Peyer's patch (tissue), 4 donors: Measurements from ENCODE around the gene AP1B1. TPM values are rescaled to one million over a fixed set of nuclear protein-coding genes. Genes with fewer than 3 reads are reported as not detected.

Experiments
- DNase-seq, 3 donors: peaks; one replicate each; pipeline ENCODE4 v3.0.0-alpha.2; 2017 to 2019
- H3K27ac ChIP-seq, 4 donors: fragments of 200-600 bp; sonication (generic); one replicate each; pipeline ENCODE4 v1.5.1; 2016 to 2019
- H3K27me3 ChIP-seq, 2 donors: fragments of 200-600 bp; sonication (generic); one replicate each; pipeline ENCODE4 v1.5.1; 2019
- H3K36me3 ChIP-seq, 3 donors: fragments of 200-600 bp; sonication (generic); one replicate each; pipeline ENCODE4 v1.5.1; 2016 to 2019
- H3K4me1 ChIP-seq, 4 donors: fragments of 200-600 bp; sonication (generic); one replicate each; pipeline ENCODE4 v1.5.1; 2016 to 2019
- H3K4me3 ChIP-seq, 4 donors: fragments of 200-600 bp; sonication (generic); 1 replicate in 3 of 4; 2 replicates in 1 of 4; pipeline ENCODE4 v1.5.1; 2016 to 2019; ENCODE audit warnings: mild to moderate bottlenecking in 1 of 4
- H3K9me3 ChIP-seq, 4 donors: fragments of 200-600 bp; sonication (generic); one replicate each; pipeline ENCODE4 v1.5.1; 2016 to 2019; ENCODE audit warnings: mild to moderate bottlenecking in 1 of 4
- CTCF ChIP-seq, 6 experiments: fragments of 450-650 bp in 4 of 6; fragments of 200-600 bp in 2 of 6; sonication (generic) in 1 of 6; IDR thresholded peaks; one replicate each; pipeline ENCODE4 v1.5.1; 2017 to 2019; ENCODE audit warnings: antibody characterized with exemption in 6 of 6, mild to moderate bottlenecking in 3 of 6, moderate library complexity in 1 of 6
- POLR2A ChIP-seq, 2 donors: fragments of 450-650 bp; IDR thresholded peaks; one replicate each; pipeline ENCODE4 v1.5.1; 2017; ENCODE audit warnings: antibody characterized with exemption in 2 of 2, mild to moderate bottlenecking in 2 of 2, moderate library complexity in 2 of 2
- total RNA-seq, 4 donors: library from RNA; depleted of rRNA; stranded (reverse); fragments of >200 nt; gene quantifications; one replicate each; pipeline ENCODE4 v1.1.0, GENCODE V29; 2016

The AP1B1 gene
- total RNA-seq, 4 donors from 2014 or later, result 109 to 135 (median 124) TPM

DNA sequence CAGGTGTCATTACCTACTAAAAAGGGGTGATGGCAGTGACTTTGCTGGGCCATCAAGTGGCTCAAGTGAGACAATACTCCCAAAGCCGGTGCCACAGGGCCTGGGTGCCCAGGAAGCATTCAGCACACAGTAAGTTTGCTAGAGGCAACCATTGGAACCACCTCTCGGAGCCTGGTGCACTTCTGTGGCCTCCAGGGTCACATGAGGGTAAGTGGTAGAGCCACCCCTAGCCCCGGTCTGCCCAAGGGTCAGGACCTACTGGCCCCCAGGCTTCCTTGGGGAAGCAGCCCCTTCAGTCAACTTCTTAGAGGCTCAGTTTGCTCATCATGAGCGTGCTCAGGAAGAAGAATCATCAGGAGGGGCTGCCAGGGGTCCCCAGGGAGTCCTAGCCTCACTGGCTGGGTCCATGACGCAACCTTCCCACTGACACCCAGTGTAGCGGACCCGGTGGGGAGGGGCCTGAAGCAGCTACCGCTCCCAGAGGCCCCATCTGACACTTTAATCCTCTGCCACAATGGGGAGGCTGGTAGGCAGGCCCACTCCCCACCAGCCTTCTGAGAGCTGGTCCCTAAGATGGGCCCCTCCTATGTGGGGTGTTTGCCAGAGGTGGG, 55.4 kb downstream of the AP1B1 start:
- no peak for DNase-seq
- H3K4me1 ChIP-seq, result no peaks in the 10 kb centered on the region
- H3K36me3 ChIP-seq, result peaks cover 0 to 93% (median 0%) of the 10 kb centered on the region in 3 donors
- H3K27ac ChIP-seq, result no peak overlapping the region
- H3K27me3 ChIP-seq, result no peaks in the 10 kb centered on the region
- H3K4me3 ChIP-seq, result no peak overlapping the region
- TF ChIP-seq CTCF (IDR thresholded peaks at IDR 0.05), result no peak
- no peak for TF ChIP-seq POLR2A (IDR thresholded peaks at IDR 0.05)
- no peaks in the 10 kb centered on the region for H3K9me3 ChIP-seq

DNA sequence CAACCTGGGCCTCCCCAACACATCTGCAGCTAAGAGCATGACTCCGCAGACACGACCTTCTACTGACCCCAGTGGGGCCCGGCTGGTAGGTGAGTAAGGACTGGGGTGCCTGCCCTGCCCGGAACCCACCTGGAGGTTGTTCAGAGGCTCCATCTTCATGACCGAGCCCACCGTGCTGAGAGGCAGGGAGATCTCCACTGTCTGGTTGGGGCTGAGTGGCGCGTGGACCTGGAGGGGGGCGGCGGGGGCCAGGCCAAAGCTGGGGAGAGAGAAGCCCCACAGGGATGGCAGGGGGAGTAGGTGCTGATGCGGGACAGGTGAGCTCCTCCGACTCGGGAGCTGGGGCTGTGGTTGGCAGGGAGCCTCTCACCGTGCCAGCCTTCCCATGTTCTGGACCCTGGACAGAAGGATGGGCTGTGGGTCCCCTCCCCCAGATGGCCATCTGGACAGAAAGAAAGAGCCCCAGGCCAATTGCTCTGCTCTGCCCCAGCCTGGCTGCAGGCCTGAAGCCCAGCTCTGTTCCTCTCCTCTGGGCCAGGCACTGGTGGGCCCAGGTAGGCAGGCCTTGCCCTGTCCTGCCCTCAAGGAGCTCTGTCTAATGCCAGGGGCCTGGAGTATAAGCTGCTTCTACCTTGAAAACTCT, 56.6 kb downstream of the AP1B1 start:
- Histone ChIP-seq H3K27me3 (no peaks in the 10 kb centered on the region), H3K4me3 (no peak overlapping the region), H3K27ac (no peak overlapping the region), H3K4me1 (no peaks in the 10 kb centered on the region), H3K9me3 (no peaks in the 10 kb centered on the region), H3K36me3 (peaks cover 0 to 93% (median 0%) of the 10 kb centered on the region in 3 donors)
- TF ChIP-seq CTCF (IDR thresholded peaks at IDR 0.05) (no peak), POLR2A (IDR thresholded peaks at IDR 0.05) (no peak)
- no peak for DNase-seq

- Histone ChIP-seq H3K27ac (no peak overlapping the region), H3K4me1 (no peaks in the 10 kb centered on the region), H3K4me3 (no peak overlapping the region), H3K36me3 (peaks cover 0 to 93% (median 0%) of the 10 kb centered on the region in 3 donors), H3K27me3 (no peaks in the 10 kb centered on the region), H3K9me3 (no peaks in the 10 kb centered on the region)
- DNase-seq, result no peak
- TF ChIP-seq POLR2A (IDR thresholded peaks at IDR 0.05) (no peak), CTCF (IDR thresholded peaks at IDR 0.05) (no peak)
Measured at GRCh38 chr22:29331213-29331612, 57.2 kb downstream of the AP1B1 start.

DNA sequence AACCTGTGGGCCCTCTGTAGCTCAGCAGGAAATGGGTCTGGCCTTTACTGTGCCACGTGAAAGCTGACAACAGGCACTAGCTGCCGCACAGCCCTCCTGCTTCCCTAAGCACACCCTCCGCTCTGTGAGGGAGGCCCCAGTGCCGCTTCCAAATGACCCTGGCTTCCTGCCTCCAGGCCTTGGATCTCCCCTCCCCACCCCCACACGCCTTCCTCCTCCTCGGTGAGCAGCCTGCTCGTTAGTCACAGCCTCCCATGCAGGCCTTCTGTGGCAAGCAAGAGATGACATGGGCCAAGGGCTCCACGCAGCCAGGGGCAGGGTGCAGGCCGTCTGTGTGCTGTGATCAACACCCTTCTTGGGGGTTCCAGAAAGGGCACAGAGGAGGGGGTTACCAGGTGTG, 57.6 kb downstream of the AP1B1 start:
- H3K9me3 ChIP-seq, result no peaks in the 10 kb centered on the region
- TF ChIP-seq CTCF (IDR thresholded peaks at IDR 0.05), result no peak
- TF ChIP-seq POLR2A (IDR thresholded peaks at IDR 0.05), result no peak
- no peak overlapping the region for H3K4me3 ChIP-seq
- H3K4me1 ChIP-seq, result no peaks in the 10 kb centered on the region
- no peak overlapping the region for H3K27ac ChIP-seq
- no peak for DNase-seq
- H3K36me3 ChIP-seq, result peaks cover 0 to 88% (median 0%) of the 10 kb centered on the region in 3 donors
- H3K27me3 ChIP-seq, result no peaks in the 10 kb centered on the region

- H3K27me3 ChIP-seq, result no peaks in the 10 kb centered on the region
- H3K9me3 ChIP-seq, result no peaks in the 10 kb centered on the region
- H3K4me1 ChIP-seq, result no peaks in the 10 kb centered on the region
- H3K27ac ChIP-seq, result no peak overlapping the region
- H3K4me3 ChIP-seq, result no peak overlapping the region
- no peak for DNase-seq
- peaks cover 0 to 85% (median 0%) of the 10 kb centered on the region in 3 donors for H3K36me3 ChIP-seq
- TF ChIP-seq POLR2A (IDR thresholded peaks at IDR 0.05) (no peak), CTCF (IDR thresholded peaks at IDR 0.05) (no peak)
Measured at GRCh38 chr22:29330291-29330690, 58.1 kb downstream of the AP1B1 start.
